Activated B cell treated with CpG ODN at 0.5 μM for 24 hours (primary cell): ENCODE results near the gene SCAPER. TPM values are rescaled to one million over a fixed set of nuclear protein-coding genes. Genes with fewer than 3 reads are reported as not detected.

ENCODE experiments used
- ATAC-seq: fragments of 200-7000 bp; cut with Tn5 transposase; one replicate; pipeline ENCODE4 v1.10.0; 2021; ENCODE audit warnings: low read depth, mild to moderate bottlenecking, moderate library complexity
- CTCF ChIA-PET: fragments of 350-600 bp; sonication (Branson Sonifier 250); formaldehyde crosslinking; loops from one replicate; lab custom pipeline; 2021; ENCODE audit warnings: antibody characterized with exemption; lab: Charles Lee
- POLR2A ChIA-PET: fragments of 350-600 bp; sonication (Branson Sonifier 250); formaldehyde crosslinking; loops from one replicate; lab custom pipeline; 2021; ENCODE audit warnings: antibody characterized with exemption; lab: Charles Lee
- DNase-seq: peaks from one replicate; pipeline ENCODE4 v3.0.0; 2022
- H3K27ac Mint-ChIP-seq: one replicate; pipeline ENCODE4 v1.8.0; 2020; ENCODE audit warnings: mixed read lengths
- H3K27me3 Mint-ChIP-seq: one replicate; pipeline ENCODE4 v1.8.0; 2021; ENCODE audit warnings: mixed read lengths
- H3K36me3 Mint-ChIP-seq: one replicate; pipeline ENCODE4 v1.8.0; 2021; ENCODE audit warnings: low read depth, mixed read lengths
- H3K4me1 Mint-ChIP-seq: one replicate; pipeline ENCODE4 v1.8.0; 2021; ENCODE audit warnings: mixed read lengths
- H3K4me3 Mint-ChIP-seq: one replicate; pipeline ENCODE4 v1.8.0; 2020; ENCODE audit warnings: mild to moderate bottlenecking, mixed read lengths
- H3K9me3 Mint-ChIP-seq: one replicate; pipeline ENCODE4 v1.8.0; 2020; ENCODE audit warnings: mixed read lengths
- CTCF ChIP-seq: fragments of 200-600 bp; IDR thresholded peaks from one replicate; pipeline ENCODE4 v1.8.0; 2022; ENCODE audit warnings: antibody characterized with exemption, mild to moderate bottlenecking
- intact Hi-C: fragments of 100-400 bp; cut with micrococcal nuclease; formaldehyde crosslinking; loops from one replicate; pipeline ENCODE4 v1.15.1; 2024
- total RNA-seq: library from RNA; stranded (reverse); gene quantifications from 2 replicates; pipeline ENCODE4 v1.2.3, GENCODE V29; 2022

The SCAPER gene
- total RNA-seq, 1 donor from 2014 or later = 38.8 TPM

DNA sequence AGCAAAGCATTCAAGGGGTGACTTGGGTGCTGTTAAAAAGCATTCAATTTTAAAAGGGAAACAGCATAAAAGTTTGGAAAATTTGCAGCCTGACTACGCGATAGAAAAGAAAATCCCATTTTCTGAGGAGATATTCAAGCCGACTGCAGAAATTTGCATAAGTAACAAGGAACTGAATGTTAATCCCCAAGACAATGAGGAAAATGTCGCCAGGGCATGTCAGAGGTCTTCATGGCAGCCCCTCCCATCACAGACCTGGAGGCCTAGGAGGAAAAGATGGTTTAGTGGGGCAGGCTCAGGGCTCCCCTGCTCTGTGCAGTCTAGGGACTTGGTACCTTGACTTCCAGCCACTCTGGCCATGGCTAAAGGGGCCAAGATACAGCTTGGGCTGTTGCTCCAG lies 475.5 kb downstream of the SCAPER start:
- no peak overlapping the region for H3K4me3 Mint-ChIP-seq
- ChIA-PET POLR2A (no interaction called here), CTCF (no interaction called here)
- no peak for ATAC-seq
- peaks cover 64% of the 10 kb centered on the region for H3K36me3 Mint-ChIP-seq
- peaks cover 13% of the 10 kb centered on the region for H3K9me3 Mint-ChIP-seq
- H3K27me3 Mint-ChIP-seq = no peaks in the 10 kb centered on the region
- peaks cover 1% of the 10 kb centered on the region for H3K4me1 Mint-ChIP-seq
- intact Hi-C loops = no loop called here
- TF ChIP-seq CTCF = no peak
- H3K27ac Mint-ChIP-seq = no peak overlapping the region
- no peak for DNase-seq

DNA sequence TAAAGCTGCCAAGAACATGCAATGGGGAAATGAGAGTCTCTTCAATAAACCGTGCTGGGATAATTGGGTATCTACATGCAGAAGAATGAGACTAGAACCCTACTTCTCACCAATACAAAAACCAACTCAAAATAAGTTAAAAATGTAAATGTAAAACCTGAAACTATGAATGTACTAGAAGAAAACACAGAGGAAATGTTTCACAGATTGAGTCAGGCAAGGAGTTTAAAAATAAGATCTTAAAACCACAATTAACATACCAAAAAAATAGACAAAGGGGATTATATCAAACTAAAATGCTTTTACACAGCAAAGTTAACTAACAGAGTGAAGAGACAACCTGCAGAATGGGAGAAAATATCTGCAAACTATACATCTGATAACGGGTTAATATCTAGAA lies 478.2 kb downstream of the SCAPER start:
- intact Hi-C loops = no loop called here
- POLR2A ChIA-PET = no interaction called here

DNA sequence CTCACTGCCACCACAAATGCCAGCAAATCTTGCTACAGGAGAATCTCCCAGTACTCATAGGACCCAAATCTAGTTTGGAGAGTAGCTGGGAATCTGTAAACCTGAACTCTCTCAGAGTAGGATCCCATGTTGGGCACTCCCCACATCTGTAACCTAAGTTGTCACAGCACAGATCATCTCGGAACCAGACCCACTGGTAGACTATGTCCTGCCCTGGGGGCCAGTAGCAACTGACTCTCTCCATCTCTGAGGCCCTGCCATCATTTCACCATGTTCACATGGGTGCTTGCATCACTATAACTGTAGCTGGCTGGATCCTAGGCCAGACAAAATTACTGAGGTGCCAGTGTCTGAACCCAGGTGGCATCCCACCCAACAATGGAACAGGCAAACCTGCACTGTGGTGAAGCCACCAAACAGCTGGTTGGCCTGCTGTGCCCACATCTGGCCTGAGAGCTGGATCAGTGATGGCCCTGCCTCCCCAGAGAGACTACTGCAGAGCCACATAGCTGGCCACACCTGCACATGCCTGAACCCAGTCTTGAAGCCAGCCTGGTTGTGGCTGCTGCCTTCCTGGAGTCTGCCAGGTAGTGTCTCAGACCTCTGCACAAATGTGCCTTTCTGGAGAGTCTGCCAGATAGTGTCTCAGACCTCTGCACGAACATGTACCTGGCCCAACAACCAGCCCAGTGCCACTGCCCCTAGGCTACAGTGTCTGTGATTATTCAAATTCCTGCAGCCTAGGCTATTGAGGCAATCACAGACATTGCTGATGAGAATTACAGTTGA lies 486.6 kb downstream of the SCAPER start:
- CTCF ChIA-PET = no interaction called here
- Mint-ChIP-seq H3K27ac (no peak overlapping the region), H3K4me1 (no peaks in the 10 kb centered on the region), H3K9me3 (no peaks in the 10 kb centered on the region), H3K36me3 (peaks cover 6% of the 10 kb centered on the region), H3K27me3 (no peaks in the 10 kb centered on the region), H3K4me3 (no peak overlapping the region)
- intact Hi-C loops = no loop called here
- ATAC-seq (no peak), DNase-seq (no peak)
- POLR2A ChIA-PET = no interaction called here
- no peak for TF ChIP-seq CTCF

More for the DNA sequence above, 478.2 kb downstream of the SCAPER start:
- peaks cover 43% of the 10 kb centered on the region for H3K36me3 Mint-ChIP-seq
- H3K27ac Mint-ChIP-seq = no peak overlapping the region
- ATAC-seq (no peak), DNase-seq (no peak)
- no peak overlapping the region for H3K4me3 Mint-ChIP-seq
- H3K9me3 Mint-ChIP-seq = peaks cover 13% of the 10 kb centered on the region
- no peaks in the 10 kb centered on the region for H3K27me3 Mint-ChIP-seq
- no peaks in the 10 kb centered on the region for H3K4me1 Mint-ChIP-seq
- TF ChIP-seq CTCF = no peak
- CTCF ChIA-PET = no interaction called here

DNA sequence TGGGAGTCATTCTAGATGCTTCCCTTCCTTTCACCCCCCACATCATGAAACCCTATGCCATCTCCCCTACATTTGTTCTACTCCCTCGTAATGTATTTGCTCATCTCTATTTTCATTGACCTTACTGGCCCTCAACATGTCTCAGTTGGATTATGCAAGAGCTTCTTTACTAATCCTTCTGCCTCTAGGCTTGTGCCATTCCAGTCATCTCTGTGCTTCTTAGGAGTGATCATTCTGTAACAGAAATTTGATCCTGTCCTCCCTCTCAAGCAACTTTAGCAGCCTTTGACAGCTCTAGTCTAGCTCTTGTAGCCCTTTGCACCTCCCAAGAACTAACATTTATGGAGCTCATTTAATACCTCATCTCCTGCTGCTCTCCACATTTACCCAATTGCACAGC lies 503.9 kb downstream of the SCAPER start:
- no peak overlapping the region for H3K27ac Mint-ChIP-seq
- ChIA-PET POLR2A (no interaction called here), CTCF (no interaction called here)
- DNase-seq = no peak
- ATAC-seq = no peak
- H3K4me3 Mint-ChIP-seq = no peak overlapping the region
- TF ChIP-seq CTCF = no peak
- peaks cover 39% of the 10 kb centered on the region for H3K36me3 Mint-ChIP-seq
- no peaks in the 10 kb centered on the region for H3K4me1 Mint-ChIP-seq
- H3K9me3 Mint-ChIP-seq = no peaks in the 10 kb centered on the region
- no peaks in the 10 kb centered on the region for H3K27me3 Mint-ChIP-seq
- intact Hi-C loops = no loop called here

- ATAC-seq = no peak
- POLR2A ChIA-PET = no interaction called here
- no peaks in the 10 kb centered on the region for H3K4me1 Mint-ChIP-seq
- H3K4me3 Mint-ChIP-seq = no peak overlapping the region
- intact Hi-C loops = no loop called here
- CTCF ChIA-PET = no interaction called here
- TF ChIP-seq CTCF = no peak
- no peak overlapping the region for H3K27ac Mint-ChIP-seq
- peaks cover 32% of the 10 kb centered on the region for H3K36me3 Mint-ChIP-seq
- no peak for DNase-seq
- H3K27me3 Mint-ChIP-seq = no peaks in the 10 kb centered on the region
- H3K9me3 Mint-ChIP-seq = no peaks in the 10 kb centered on the region
Observed at GRCh38 chr15:76398317-76399104, 506.6 kb downstream of the SCAPER start.
